HG02623 (cell line): ENCODE data around the gene MIF.
"Not testable (repeated sequence)": the region's sequence is repeated elsewhere in the genome, so short reads cannot be mapped to it uniquely, and the experiment has no call there.

ENCODE experiments used
- ATAC-seq: cut with Tn5 transposase; IDR thresholded peaks from one replicate; pipeline ENCODE4 v1.9.1; 2021; ENCODE audit warnings: moderate library complexity; ENCODE audit not compliant: unreplicated experiment

Gene MIF

GRCh38 chr22:23938328-23939016, 44.3 kb downstream of the MIF start:
- ATAC-seq: no peak

DNA sequence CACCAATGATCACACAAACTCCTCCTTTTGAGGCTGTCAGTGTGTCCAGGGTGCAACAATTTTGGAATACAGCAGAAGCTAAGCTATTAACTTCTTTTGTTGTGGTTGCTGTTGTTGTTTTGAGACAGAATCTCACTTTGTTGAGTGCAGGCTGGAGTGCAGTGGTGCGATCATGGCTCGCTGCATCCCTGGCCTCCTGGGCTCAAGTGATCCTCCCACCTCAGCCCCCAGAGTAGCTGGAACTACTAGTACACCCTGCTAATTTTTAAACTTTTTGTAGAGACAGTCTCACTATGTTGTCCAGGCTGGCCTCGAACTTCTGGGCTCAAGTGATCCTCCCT, 44.8 kb downstream of the MIF start:
- no peak for ATAC-seq

DNA sequence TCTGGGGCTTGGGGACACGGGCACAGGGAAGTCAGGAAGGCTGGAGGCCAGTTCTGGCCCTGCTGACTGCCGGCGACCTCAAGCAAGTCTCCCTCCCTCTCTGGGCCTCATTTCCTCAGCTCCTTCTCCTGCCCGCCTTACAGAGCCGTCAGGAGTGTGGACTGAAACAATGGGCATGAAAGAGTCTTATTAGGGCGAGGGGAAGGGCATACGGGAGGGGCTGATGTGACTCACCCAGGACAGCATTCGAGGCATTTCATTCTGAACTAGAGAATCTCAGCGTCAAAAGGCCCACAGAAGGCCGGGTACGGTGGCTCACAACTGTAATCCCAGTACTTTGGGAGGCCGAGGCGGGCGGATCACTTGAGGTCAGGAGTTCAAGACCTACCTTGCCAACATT, 46.0 kb downstream of the MIF start:
- not testable (repeated sequence) for ATAC-seq
